K562 (cell line): ENCODE measurements around the gene MAP4K4. TPM values are rescaled to one million over a fixed set of nuclear protein-coding genes. Genes with fewer than 3 reads are reported as not detected.

Source experiments
- ATAC-seq: fragments of 200-7000 bp; cut with Tn5 transposase; 3 replicates; pipeline ENCODE4 v1.9.1; 2020; ENCODE audit warnings: moderate library complexity
- BruUV-seq: library from RNA; stranded (reverse); fragments of 400-500 nt; replicated peaks from 2 replicates; lab custom pipeline; 2021; lab: Mats Ljungman, UMichigan
- CTCF ChIA-PET: fragments of 300-600 bp; formaldehyde crosslinking; extraction: SDS; loops from one replicate; lab custom pipeline; 2021; ENCODE audit warnings: low intra/inter-chr PET ratio; lab: Yijun Ruan, JAX
- POLR2A ChIA-PET: fragments of 300-600, 350-650 bp; sonication (Branson Sonifier 250); formaldehyde crosslinking; extraction: SDS; loops from one replicate; lab custom pipeline; 2021; ENCODE audit warnings: antibody characterized with exemption, inconsistent platforms; lab: Yijun Ruan, JAX
- DNase-seq, 4 experiments: peaks; one replicate each; pipeline versions ENCODE4 v3.0.0 to v3.0.0-alpha.2; 2011 to 2018; ENCODE audit warnings: low spot score in 3 of 4, mixed read lengths in 3 of 4; ENCODE audit errors: extremely low read depth in 1 of 4
- FAIRE-seq: peaks from 2 replicates; lab custom pipeline; 2011; peaks lifted over from hg19 to GRCh38; lab: Jason Lieb, UNC
- H2AFZ ChIP-seq: 2 replicates; pipeline ENCODE4 v1.6.0; 2011; ENCODE audit warnings: low read depth, low read length, control low read depth, inconsistent platforms
- H3K27ac ChIP-seq: fragments of 200-600 bp; 3 replicates; pipeline ENCODE4 v1.8.0; 2011; ENCODE audit warnings: low read depth, mild to moderate bottlenecking, control low read depth, inconsistent platforms, low read length, moderate library complexity, mixed read lengths; ENCODE audit errors: extremely low read depth
- H3K27me3 ChIP-seq, 2 experiments: fragments of 300-600 bp in 1 of 2; 2 replicates in 1 of 2; 3 replicates in 1 of 2; pipeline versions ENCODE4 v1.6.0 to v1.8.0; 2011; ENCODE audit warnings: inconsistent platforms in 2 of 2, low read length in 2 of 2, mild to moderate bottlenecking in 1 of 2, mixed read lengths in 1 of 2, moderate library complexity in 1 of 2; ENCODE audit not compliant: control insufficient read depth in 2 of 2, insufficient read depth in 2 of 2
- H3K36me3 ChIP-seq: fragments of 300-600 bp; 3 replicates; pipeline ENCODE4 v1.8.0; 2011; ENCODE audit warnings: mild to moderate bottlenecking, low read length, inconsistent platforms; ENCODE audit not compliant: control insufficient read depth, insufficient read depth
- H3K4me1 ChIP-seq, 2 experiments: fragments of 200-600 bp in 1 of 2; replicated peaks in 1 of 2; 2 replicates in 1 of 2; 3 replicates in 1 of 2; pipeline versions ENCODE4 v1.5.1 to v1.8.0; 2011; ENCODE audit warnings: inconsistent platforms in 2 of 2, low read length in 2 of 2, mild to moderate bottlenecking in 1 of 2, mixed read lengths in 1 of 2, moderate library complexity in 1 of 2; ENCODE audit not compliant: control insufficient read depth in 2 of 2, insufficient read depth in 2 of 2
- H3K4me2 ChIP-seq: 2 replicates; pipeline ENCODE4 v1.6.1; 2011; ENCODE audit warnings: low read length, control low read depth, inconsistent platforms, mixed read lengths; ENCODE audit not compliant: insufficient read depth
- H3K4me3 ChIP-seq: fragments of 200-600 bp; sonication (generic), shearing (Covaris generic); 2 replicates; pipeline ENCODE4 v1.5.1; 2016; ENCODE audit warnings: control low read depth, inconsistent platforms
- H3K79me2 ChIP-seq: fragments of 200-600 bp; 3 replicates; pipeline ENCODE4 v1.8.0; 2011; ENCODE audit warnings: low read length, inconsistent platforms; ENCODE audit not compliant: control insufficient read depth, insufficient read depth
- H3K9ac ChIP-seq, 2 experiments: 2 replicates each; pipeline versions ENCODE4 v1.6.0 to v1.6.1; 2011; ENCODE audit warnings: low read depth in 2 of 2, low read length in 2 of 2, control low read depth in 1 of 2, inconsistent platforms in 1 of 2, mild to moderate bottlenecking in 1 of 2, mixed read lengths in 1 of 2; ENCODE audit not compliant: insufficient read depth in 1 of 2
- H3K9me1 ChIP-seq: one replicate; pipeline ENCODE4 v1.6.0; 2011; ENCODE audit warnings: inconsistent platforms, mild to moderate bottlenecking, low read length, moderate library complexity; ENCODE audit not compliant: control insufficient read depth, insufficient read depth
- H3K9me3 ChIP-seq: replicated peaks from 2 replicates; pipeline ENCODE4 v1.5.1; 2011; ENCODE audit warnings: low read depth, low read length, inconsistent platforms; ENCODE audit not compliant: control insufficient read depth, insufficient read depth
- H4K20me1 ChIP-seq: replicated peaks from 2 replicates; pipeline ENCODE4 v1.6.1; 2011; ENCODE audit warnings: low read length, inconsistent platforms, mixed read lengths; ENCODE audit not compliant: control insufficient read depth, insufficient read depth
- DNMT1 ChIP-seq: fragments of 450-650 bp; IDR thresholded peaks from 2 replicates; pipeline ENCODE4 v1.6.1; 2016; ENCODE audit warnings: antibody characterized with exemption, mild to moderate bottlenecking
- FUS ChIP-seq: fragments of 200-400 bp; formaldehyde crosslinking; optimal IDR thresholded peaks from 2 replicates; pipeline ENCODE3; 2017; ENCODE audit warnings: low read depth, low read length
- GABPB1 ChIP-seq: sonication (generic); formaldehyde crosslinking; IDR thresholded peaks from 2 replicates; pipeline ENCODE4 v1.8.0; 2022; ENCODE audit warnings: mild to moderate bottlenecking, missing genetic modification reagents
- GATAD2B ChIP-seq: fragments of 450-650 bp; IDR thresholded peaks from 2 replicates; pipeline ENCODE4 v1.6.1; 2017; ENCODE audit warnings: mild to moderate bottlenecking, borderline replicate concordance
- GTF2F1 ChIP-seq: IDR thresholded peaks from 2 replicates; pipeline ENCODE4 v1.6.1; 2011; ENCODE audit warnings: low read depth, low read length, improper control_type of control experiment
- L3MBTL2 ChIP-seq: fragments of 450-650 bp; IDR thresholded peaks from 2 replicates; pipeline ENCODE4 v1.6.1; 2016; ENCODE audit warnings: mild to moderate bottlenecking, moderate library complexity
- PML ChIP-seq: IDR thresholded peaks from 2 replicates; pipeline ENCODE4 v1.6.1; 2012; ENCODE audit warnings: low read length, inconsistent platforms
- POLR2AphosphoS5 ChIP-seq: IDR thresholded peaks from 2 replicates; pipeline ENCODE4 v1.6.1; 2011; ENCODE audit warnings: mild to moderate bottlenecking, low read depth, low read length, moderate library complexity; ENCODE audit not compliant: control insufficient read depth, insufficient read depth
- PRMT5 ChIP-seq: sonication (generic); formaldehyde crosslinking; IDR thresholded peaks from 2 replicates; pipeline ENCODE4 v1.5.0; 2020; ENCODE audit warnings: missing genetic modification reagents
- RBBP5 ChIP-seq: fragments of 200-600 bp; sonication (generic); IDR thresholded peaks from 2 replicates; pipeline ENCODE4 v1.6.1; 2012; ENCODE audit warnings: borderline replicate concordance, mild to moderate bottlenecking, low read length, control low read depth, inconsistent platforms; ENCODE audit not compliant: insufficient read depth, poor library complexity, severe bottlenecking
- RBM15 ChIP-seq: fragments of 200-400 bp; formaldehyde crosslinking; IDR thresholded peaks from 2 replicates; pipeline ENCODE4 v1.6.1; 2018; ENCODE audit warnings: mild to moderate bottlenecking, low read length, moderate library complexity; ENCODE audit not compliant: insufficient read depth
- RBM34 ChIP-seq: fragments of 200-400 bp; formaldehyde crosslinking; IDR thresholded peaks from 2 replicates; pipeline ENCODE4 v1.6.1; 2018; ENCODE audit warnings: low read length, borderline replicate concordance; ENCODE audit not compliant: insufficient read depth
- SREBF1 ChIP-seq: fragments of 150-350 bp; IDR thresholded peaks from 2 replicates; pipeline ENCODE4 v1.6.1; 2014; ENCODE audit warnings: antibody characterized with exemption, low read depth, low read length, borderline replicate concordance
- TAF15 ChIP-seq: fragments of 200-400 bp; formaldehyde crosslinking; IDR thresholded peaks from 2 replicates; pipeline ENCODE4 v1.6.1; 2017; ENCODE audit warnings: mild to moderate bottlenecking, low read depth, low read length, moderate library complexity
- ZFPM2 ChIP-seq: fragments of 250-450 bp; sonication (Bioruptor Pico); IDR thresholded peaks from 2 replicates; pipeline ENCODE4 v1.5.1; 2022; ENCODE audit warnings: mild to moderate bottlenecking
- WGBS: fragments of 100-300 bp; shearing (Covaris generic); methylation state at CpG from one replicate; pipeline ENCODE4 v1.1.6; 2016; ENCODE audit warnings: low coverage, mixed read lengths; ENCODE audit not compliant: insufficient coverage; ENCODE audit errors: missing lambda C conversion rate; 5-methylcytosine and 5-hydroxymethylcytosine counted together
- in situ Hi-C: fragments of 300-500 bp; cut with MboI; formaldehyde crosslinking; loops from 4 replicates; pipeline ENCODE4 v1.15.0; 2018; ENCODE audit warnings: inconsistent platforms, mixed read lengths
- intact Hi-C: fragments of 100-400 bp; cut with micrococcal nuclease; formaldehyde crosslinking; loops from 2 replicates; pipeline ENCODE4 v1.14.2; 2022
- polyA plus RNA-seq, 8 experiments: library from polyadenylated mRNA; depleted of rRNA in 4 of 8; stranded (reverse) in 5 of 8; unstranded in 3 of 8; fragments of >200 nt; fragmentation: Nextera tagmentation in 2 of 8; fragmentation: Illumina TruSeq in 1 of 8; extraction: Ambion mirVana in 2 of 8; extraction: Trizol in 1 of 8; gene quantifications; 2 replicates each; pipeline versions ENCODE4 v1.2.1 to v1.2.3, GENCODE V29; 2011 to 2014; ENCODE audit warnings: inconsistent platforms in 1 of 8, missing spikeins in 1 of 8
- total RNA-seq, 7 experiments: library from RNA; depleted of rRNA in 6 of 7; stranded (reverse); fragments of >200 nt in 6 of 7; fragmentation: Illumina TruSeq in 2 of 7; extraction: Trizol in 2 of 7; gene quantifications; 2 replicates each; pipeline versions ENCODE4 v1.2.1 to v1.2.3, GENCODE V29; 2011 to 2021; ENCODE audit warnings: low replicate concordance in 1 of 7
- TF ChIP-seq, protein P1 (sequence below): fragments of 250-450 bp; sonication (Bioruptor Pico); IDR thresholded peaks from 2 replicates; pipeline ENCODE4 v1.4.0; 2020; ENCODE audit warnings: mild to moderate bottlenecking
- TF ChIP-seq, protein P2 (sequence below): fragments of 450-650 bp; conservative IDR thresholded peaks from 2 replicates; pipeline ENCODE4 v1.6.1; 2016; ENCODE audit warnings: missing genetic modification characterization, low read depth, mild to moderate bottlenecking, control low read depth, missing compliant biosample characterization
- TF ChIP-seq, protein P3 (sequence below), 2 experiments: fragments of 450-650 bp in 1 of 2; sonication (generic) in 1 of 2; formaldehyde crosslinking; conservative IDR thresholded peaks; 2 replicates each; pipeline versions ENCODE4 v1.4.0 to v1.8.1; 2020 to 2022; ENCODE audit warnings: mild to moderate bottlenecking in 1 of 2, missing genetic modification reagents in 1 of 2
- TF ChIP-seq, protein P4 (sequence below): fragments of 250-450 bp; sonication (Bioruptor Pico); IDR thresholded peaks from 2 replicates; pipeline ENCODE4 v1.5.1; 2021; ENCODE audit warnings: mild to moderate bottlenecking

Gene MAP4K4
- total and polyA plus RNA-seq, 9 of the 15 experiments (the other 6 are each of a cell fraction or from before 2014, with no cell fraction given): 7.6 to 76.4 (median 50.6) TPM

DNA sequence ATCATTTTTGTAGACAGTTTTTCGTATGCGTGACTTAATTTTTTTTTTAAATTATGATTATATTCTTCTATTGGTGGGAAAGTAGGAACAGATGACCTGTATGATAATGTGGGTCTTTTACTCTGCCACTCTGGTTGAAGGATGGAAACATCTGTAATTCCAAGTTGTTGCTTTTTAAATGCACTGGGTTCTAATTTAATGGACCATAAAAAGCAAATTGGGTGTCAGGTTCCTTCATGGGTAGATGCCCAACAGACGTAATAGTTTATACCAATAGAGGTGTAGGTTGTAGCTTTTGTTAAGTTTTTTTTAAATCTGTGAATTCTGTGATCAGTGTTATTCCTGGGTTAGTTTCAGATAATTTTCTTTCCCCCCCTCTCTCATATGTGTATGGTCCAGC, 117.6 kb downstream of the MAP4K4 start:
- no peaks in the 10 kb centered on the region for H3K36me3 ChIP-seq
- peaks cover 0 to 4% of the 10 kb centered on the region in 2 experiments; a peak in 3 of 5 replicates for H3K4me1 ChIP-seq
- POLR2A ChIA-PET: interaction anchor here (0.6 to 1.2 kb wide), 3 partner anchors 9 to 309 kb away, joined by 3 to 4 read pairs (median 3); no protein-coding TSS in a partner anchor
- H3K4me2 ChIP-seq: no peak overlapping the region
- no peaks in the 10 kb centered on the region for H3K9me1 ChIP-seq
- no peak overlapping the region for H3K27ac ChIP-seq
- no peaks in the 10 kb centered on the region for H3K27me3 ChIP-seq
- no peak for FAIRE-seq
- no peak overlapping the region for H3K4me3 ChIP-seq
- no peaks in the 10 kb centered on the region for H4K20me1 ChIP-seq
- no peaks in the 10 kb centered on the region for H3K9me3 ChIP-seq
- TF ChIP-seq RBM34 (no peak), TAF15 (no peak), SREBF1 (no peak), GABPB1 (CRISPR knock-in tag) (no peak), PML (no peak), FUS (no peak), GATAD2B (no peak), RBBP5 (no peak), RBM15 (no peak), DNMT1 (no peak), L3MBTL2 (no peak), POLR2AphosphoS5 (no peak), ZFPM2 (CRISPR knock-in tag) (no peak), GTF2F1 (no peak), PRMT5 (CRISPR knock-in tag) (no peak)
- TF ChIP-seq, protein P1, sequence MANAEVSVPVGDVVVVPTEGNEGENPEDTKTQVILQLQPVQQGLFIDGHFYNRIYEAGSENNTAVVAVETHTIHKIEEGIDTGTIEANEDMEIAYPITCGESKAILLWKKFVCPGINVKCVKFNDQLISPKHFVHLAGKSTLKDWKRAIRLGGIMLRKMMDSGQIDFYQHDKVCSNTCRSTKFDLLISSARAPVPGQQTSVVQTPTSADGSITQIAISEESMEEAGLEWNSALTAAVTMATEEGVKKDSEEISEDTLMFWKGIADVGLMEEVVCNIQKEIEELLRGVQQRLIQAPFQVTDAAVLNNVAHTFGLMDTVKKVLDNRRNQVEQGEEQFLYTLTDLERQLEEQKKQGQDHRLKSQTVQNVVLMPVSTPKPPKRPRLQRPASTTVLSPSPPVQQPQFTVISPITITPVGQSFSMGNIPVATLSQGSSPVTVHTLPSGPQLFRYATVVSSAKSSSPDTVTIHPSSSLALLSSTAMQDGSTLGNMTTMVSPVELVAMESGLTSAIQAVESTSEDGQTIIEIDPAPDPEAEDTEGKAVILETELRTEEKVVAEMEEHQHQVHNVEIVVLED: no peak
- TF ChIP-seq, protein P2, sequence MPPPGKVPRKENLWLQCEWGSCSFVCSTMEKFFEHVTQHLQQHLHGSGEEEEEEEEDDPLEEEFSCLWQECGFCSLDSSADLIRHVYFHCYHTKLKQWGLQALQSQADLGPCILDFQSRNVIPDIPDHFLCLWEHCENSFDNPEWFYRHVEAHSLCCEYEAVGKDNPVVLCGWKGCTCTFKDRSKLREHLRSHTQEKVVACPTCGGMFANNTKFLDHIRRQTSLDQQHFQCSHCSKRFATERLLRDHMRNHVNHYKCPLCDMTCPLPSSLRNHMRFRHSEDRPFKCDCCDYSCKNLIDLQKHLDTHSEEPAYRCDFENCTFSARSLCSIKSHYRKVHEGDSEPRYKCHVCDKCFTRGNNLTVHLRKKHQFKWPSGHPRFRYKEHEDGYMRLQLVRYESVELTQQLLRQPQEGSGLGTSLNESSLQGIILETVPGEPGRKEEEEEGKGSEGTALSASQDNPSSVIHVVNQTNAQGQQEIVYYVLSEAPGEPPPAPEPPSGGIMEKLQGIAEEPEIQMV: no peak
- TF ChIP-seq, protein P3, sequence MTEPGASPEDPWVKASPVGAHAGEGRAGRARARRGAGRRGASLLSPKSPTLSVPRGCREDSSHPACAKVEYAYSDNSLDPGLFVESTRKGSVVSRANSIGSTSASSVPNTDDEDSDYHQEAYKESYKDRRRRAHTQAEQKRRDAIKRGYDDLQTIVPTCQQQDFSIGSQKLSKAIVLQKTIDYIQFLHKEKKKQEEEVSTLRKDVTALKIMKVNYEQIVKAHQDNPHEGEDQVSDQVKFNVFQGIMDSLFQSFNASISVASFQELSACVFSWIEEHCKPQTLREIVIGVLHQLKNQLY (CRISPR knock-in tag; conservative IDR thresholded peaks at IDR 0.05): no peak
- TF ChIP-seq, protein P4, sequence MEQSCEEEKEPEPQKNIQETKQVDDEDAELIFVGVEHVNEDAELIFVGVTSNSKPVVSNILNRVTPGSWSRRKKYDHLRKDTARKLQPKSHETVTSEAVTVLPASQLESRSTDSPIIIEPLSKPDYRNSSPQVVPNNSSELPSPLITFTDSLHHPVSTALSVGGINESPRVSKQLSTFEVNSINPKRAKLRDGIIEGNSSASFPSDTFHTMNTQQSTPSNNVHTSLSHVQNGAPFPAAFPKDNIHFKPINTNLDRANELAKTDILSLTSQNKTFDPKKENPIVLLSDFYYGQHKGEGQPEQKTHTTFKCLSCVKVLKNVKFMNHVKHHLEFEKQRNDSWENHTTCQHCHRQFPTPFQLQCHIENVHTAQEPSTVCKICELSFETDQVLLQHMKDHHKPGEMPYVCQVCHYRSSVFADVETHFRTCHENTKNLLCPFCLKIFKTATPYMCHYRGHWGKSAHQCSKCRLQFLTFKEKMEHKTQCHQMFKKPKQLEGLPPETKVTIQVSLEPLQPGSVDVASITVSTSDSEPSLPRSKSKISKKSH (CRISPR knock-in tag): no peak
- H2AFZ ChIP-seq: no peak overlapping the region
- H3K79me2 ChIP-seq: peaks cover 57% of the 10 kb centered on the region
- in situ Hi-C loops (no loop called here), intact Hi-C loops (no loop called here)
- no peak overlapping the region for H3K9ac ChIP-seq
- ATAC-seq: no peak
- BruUV-seq: no TSS peak
- CTCF ChIA-PET: no interaction called here
- 90% methylated on average over 3 of the region's 3 CpGs for WGBS
- no peak for DNase-seq
